Placental epithelial cell (primary cell): ENCODE measurements around the gene RPS23. TPM values are rescaled to one million over a fixed set of nuclear protein-coding genes. Genes with fewer than 3 reads are reported as not detected.

Experiments
- small RNA-seq: library from RNA; depleted of rRNA; stranded (forward); fragments of <200 nt; gene quantifications from one replicate; pipeline ENCODE3, GENCODE V24; 2012
- total RNA-seq: library from RNA; depleted of rRNA; stranded (reverse); fragments of >200 nt; gene quantifications from 2 replicates; pipeline ENCODE4 v1.2.3, GENCODE V29; 2012

Gene RPS23
- 1,396 and 5,166 TPM in 2 replicates for total RNA-seq

GRCh38 chr5:82277987-82278710 lies at the start of gene RPS23:
Gene RPS23, minus strand, starts transcription at chr5:82278354. Its CDS starts 31 bp downstream, at chr5:82278323.

Small RNAs within 50 kb of the gene (small RNA-seq; reads per million reads assigned to genes)
- not detected for gene AC010598.1
